HG03442 (cell line): ENCODE measurements around the gene PDZD7.
"Not testable (repeated sequence)": the region's sequence is repeated elsewhere in the genome, so short reads cannot be mapped to it uniquely, and the experiment has no call there.

ENCODE experiments used
- ATAC-seq: cut with Tn5 transposase; IDR thresholded peaks from one replicate; pipeline ENCODE4 v1.9.1; 2021; ENCODE audit warnings: mild to moderate bottlenecking, moderate library complexity; ENCODE audit not compliant: unreplicated experiment

Gene PDZD7

GRCh38 chr10:100986623-100986951 lies 44.3 kb downstream of the PDZD7 start:
- peak; percentile 8 for ATAC-seq

- ATAC-seq, result no peak
Observed at GRCh38 chr10:100985336-100985735, 45.6 kb downstream of the PDZD7 start.

- no peak for ATAC-seq
Observed at GRCh38 chr10:100984672-100985177, 46.2 kb downstream of the PDZD7 start.

GRCh38 chr10:100983868-100984671 lies 46.9 kb downstream of the PDZD7 start:
- no peak for ATAC-seq

GRCh38 chr10:100982916-100983830 lies 47.8 kb downstream of the PDZD7 start:
- ATAC-seq, result no peak

- ATAC-seq, result no peak
Observed at GRCh38 chr10:100981178-100981772, 49.7 kb downstream of the PDZD7 start.

- no peak for ATAC-seq
Observed at GRCh38 chr10:100980711-100981110, 50.2 kb downstream of the PDZD7 start.

- ATAC-seq, result no peak
Observed at GRCh38 chr10:100980311-100980710, 50.6 kb downstream of the PDZD7 start.

- no peak for ATAC-seq
Observed at GRCh38 chr10:100979791-100980272, 51.1 kb downstream of the PDZD7 start.

- ATAC-seq, result no peak
Observed at GRCh38 chr10:100978901-100979195, 52.1 kb downstream of the PDZD7 start.

- ATAC-seq, result no peak
Observed at GRCh38 chr10:100978121-100978900, 52.6 kb downstream of the PDZD7 start.

- no peak for ATAC-seq
Observed at GRCh38 chr10:100977436-100977835, 53.5 kb downstream of the PDZD7 start.

- ATAC-seq, result no peak
Observed at GRCh38 chr10:100976906-100977305, 54.0 kb downstream of the PDZD7 start.

- not testable (repeated sequence) for ATAC-seq
Observed at GRCh38 chr10:100975397-100975796, 55.5 kb downstream of the PDZD7 start.

- ATAC-seq, result no peak
Observed at GRCh38 chr10:100972904-100973535, 57.9 kb downstream of the PDZD7 start.

GRCh38 chr10:100972115-100972903 lies 58.6 kb downstream of the PDZD7 start:
- ATAC-seq, result no peak

GRCh38 chr10:100970914-100971811 lies 59.8 kb downstream of the PDZD7 start:
- no peak for ATAC-seq
